ENCODE data around the gene C1QTNF1. TPM values are rescaled to one million over a fixed set of nuclear protein-coding genes. Genes with fewer than 3 reads are reported as not detected.

Gene C1QTNF1
- total and polyA plus RNA-seq, 2 donors (not counting 3 experiments of a cell fraction or from before 2014, with no cell fraction given) = 2.5 to 4.0 TPM

DNA sequence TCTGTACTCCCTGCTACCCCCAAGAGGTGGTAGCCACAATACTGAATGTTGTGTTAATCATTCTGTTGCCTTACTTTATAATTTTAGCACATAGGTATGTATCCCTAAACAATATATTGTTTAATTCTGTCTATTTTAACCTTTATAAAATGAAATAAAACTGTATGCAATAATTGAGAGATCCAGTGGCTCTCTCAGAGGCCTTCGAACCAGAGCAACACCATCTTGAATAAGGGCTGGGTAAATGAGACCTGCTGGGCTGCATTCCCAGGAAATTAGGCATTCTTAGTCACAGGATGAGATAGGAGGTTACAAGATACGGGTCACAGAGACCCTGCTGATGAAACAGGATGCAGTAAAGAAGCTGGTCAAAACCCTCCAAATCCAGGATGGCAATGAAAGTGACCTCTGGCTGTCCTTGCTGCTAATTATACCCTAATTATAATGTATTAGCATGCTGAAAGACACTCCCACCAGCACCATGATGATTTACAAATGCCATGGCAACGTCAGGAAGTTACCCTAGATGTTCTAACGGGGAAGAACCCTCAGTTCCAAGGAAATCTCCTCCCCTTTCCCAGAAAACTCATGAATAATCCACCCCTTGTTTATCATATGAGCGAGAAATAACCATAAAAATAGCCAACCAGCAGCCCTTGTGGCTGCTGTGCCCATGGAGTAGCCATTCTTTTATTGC, 12.4 kb upstream of the C1QTNF1 start:
- H3K27me3 ChIP-seq (ENCODE audit: control insufficient read depth in 2 of 2, insufficient read depth in 2 of 2, low read length in 2 of 2) = no peaks in the 10 kb centered on the region
- DNase-seq (ENCODE audit: low read depth, low spot score) (peak; percentile 83), FAIRE-seq (peak; percentile 99)
- no TSS peak for BruUV-seq (replicated peaks)
- no peaks in the 10 kb centered on the region for H4K20me1 ChIP-seq (replicated peaks; ENCODE audit: control insufficient read depth, extremely low read depth, insufficient read depth, low read length)
- H3K79me2 ChIP-seq (ENCODE audit: control insufficient read depth, insufficient read depth, low read length) = peaks cover 28% of the 10 kb centered on the region
- peaks cover 38% of the 10 kb centered on the region for H3K4me1 ChIP-seq (ENCODE audit: control insufficient read depth, extremely low read depth, insufficient read depth, low read length)
- intact Hi-C loops (cut with micrococcal nuclease) = no loop called here
- no peaks in the 10 kb centered on the region for H3K9me1 ChIP-seq (replicated peaks; ENCODE audit: control insufficient read depth, extremely low read depth, insufficient read depth, low read length)
- H3K9ac ChIP-seq (replicated peaks; ENCODE audit: extremely low read depth, insufficient read depth, low read length) = no peak overlapping the region
- peak overlapping the region; percentile 32 for H2AFZ ChIP-seq (ENCODE audit: low read depth, low read length)
- H3K4me2 ChIP-seq (ENCODE audit: insufficient read depth, low read length) = peak overlapping the region; percentile 0
- dilution Hi-C loops (cut with MboI; ENCODE audit: extremely low pct_ligation_motif_present, low sequenced_read_pairs) = no loop called here
- TF ChIP-seq JUN (IDR thresholded peaks at IDR 0.05; ENCODE audit: borderline replicate concordance, insufficient read depth, insufficient read length, low read depth) (peak; percentile 73), MYC (IDR thresholded peaks at IDR 0.05; ENCODE audit: low read depth, low read length) (no peak), POLR2A (IDR thresholded peaks at IDR 0.05; ENCODE audit: low read depth, low read length) (no peak), POLR2AphosphoS5 (IDR thresholded peaks at IDR 0.05; ENCODE audit: insufficient read depth, low read depth, low read length) (peak; percentile 59), FOS (IDR thresholded peaks at IDR 0.05; ENCODE audit: borderline replicate concordance, insufficient read depth, low read length) (peak; percentile 93), EZH2 (IDR thresholded peaks at IDR 0.05; ENCODE audit: borderline replicate concordance, low read depth, low read length, severe bottlenecking) (no peak), GATA2 (IDR thresholded peaks at IDR 0.05; ENCODE audit: insufficient read depth, insufficient read length, low read depth, low read length) (peak; percentile 83)
- TF ChIP-seq, protein P1, sequence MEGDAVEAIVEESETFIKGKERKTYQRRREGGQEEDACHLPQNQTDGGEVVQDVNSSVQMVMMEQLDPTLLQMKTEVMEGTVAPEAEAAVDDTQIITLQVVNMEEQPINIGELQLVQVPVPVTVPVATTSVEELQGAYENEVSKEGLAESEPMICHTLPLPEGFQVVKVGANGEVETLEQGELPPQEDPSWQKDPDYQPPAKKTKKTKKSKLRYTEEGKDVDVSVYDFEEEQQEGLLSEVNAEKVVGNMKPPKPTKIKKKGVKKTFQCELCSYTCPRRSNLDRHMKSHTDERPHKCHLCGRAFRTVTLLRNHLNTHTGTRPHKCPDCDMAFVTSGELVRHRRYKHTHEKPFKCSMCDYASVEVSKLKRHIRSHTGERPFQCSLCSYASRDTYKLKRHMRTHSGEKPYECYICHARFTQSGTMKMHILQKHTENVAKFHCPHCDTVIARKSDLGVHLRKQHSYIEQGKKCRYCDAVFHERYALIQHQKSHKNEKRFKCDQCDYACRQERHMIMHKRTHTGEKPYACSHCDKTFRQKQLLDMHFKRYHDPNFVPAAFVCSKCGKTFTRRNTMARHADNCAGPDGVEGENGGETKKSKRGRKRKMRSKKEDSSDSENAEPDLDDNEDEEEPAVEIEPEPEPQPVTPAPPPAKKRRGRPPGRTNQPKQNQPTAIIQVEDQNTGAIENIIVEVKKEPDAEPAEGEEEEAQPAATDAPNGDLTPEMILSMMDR (IDR thresholded peaks at IDR 0.05; ENCODE audit: extremely low read depth in 1 of 2, insufficient read depth in 1 of 2, low read depth in 1 of 2, low read length in 2 of 2) = no peak
- peak overlapping the region; percentile 62 for H3K27ac ChIP-seq (ENCODE audit: insufficient read depth, low read depth, low read length)
- peaks cover 0 to 3% of the 10 kb centered on the region in 2 experiments for H3K36me3 ChIP-seq (ENCODE audit: control insufficient read depth in 2 of 2, extremely low read depth in 1 of 2, insufficient read depth in 2 of 2, low read length in 2 of 2)
- ChIA-PET POLR2A (no interaction called here), CTCF (interaction anchor here (0.7 to 1.1 kb wide), 2 partner anchors 10 to 34 kb away, joined by 3 read pairs; no protein-coding TSS in a partner anchor)
- no peak overlapping the region for H3K4me3 ChIP-seq (replicated peaks in 1 of 3; ENCODE audit: insufficient read depth in 1 of 3, low read depth in 1 of 3, low read length in 3 of 3)
- H3K9me3 ChIP-seq (replicated peaks; ENCODE audit: control insufficient read depth, insufficient read depth, low read length) = no peaks in the 10 kb centered on the region
